Bronchial epithelial cell (primary cell): ENCODE data around the gene GAL3ST1. TPM values are rescaled to one million over a fixed set of nuclear protein-coding genes. Genes with fewer than 3 reads are reported as not detected.
"Not testable (repeated sequence)": the region's sequence is repeated elsewhere in the genome, so short reads cannot be mapped to it uniquely, and the experiment has no call there.

Experiments
- DNase-seq: peaks from one replicate; pipeline ENCODE4 v3.0.0-alpha.2; 2010; ENCODE audit warnings: low read depth
- FAIRE-seq: peaks from 2 replicates; lab custom pipeline; 2011; peaks lifted over from hg19 to GRCh38; lab: Jason Lieb, UNC
- H3K27me3 ChIP-seq: 2 replicates; pipeline ENCODE4 v1.5.1; 2011; ENCODE audit warnings: low read length; ENCODE audit not compliant: control insufficient read depth, insufficient read depth
- H3K36me3 ChIP-seq: 2 replicates; pipeline ENCODE4 v1.5.1; 2011; ENCODE audit warnings: low read length; ENCODE audit not compliant: control insufficient read depth, insufficient read depth
- H3K4me3 ChIP-seq: 2 replicates; pipeline ENCODE4 v1.5.1; 2011; ENCODE audit warnings: mild to moderate bottlenecking, low read depth, low read length, control low read depth
- CTCF ChIP-seq: IDR thresholded peaks from 2 replicates; pipeline ENCODE4 v1.5.1; 2011; ENCODE audit warnings: mild to moderate bottlenecking, moderate library complexity, low read length, control low read depth, inconsistent platforms; ENCODE audit not compliant: insufficient read depth, severe bottlenecking
- total RNA-seq: library from RNA; depleted of rRNA; stranded (reverse); fragments of >200 nt; gene quantifications from 2 replicates; pipeline ENCODE4 v1.2.1, GENCODE V29; 2014

Gene GAL3ST1, protein sequence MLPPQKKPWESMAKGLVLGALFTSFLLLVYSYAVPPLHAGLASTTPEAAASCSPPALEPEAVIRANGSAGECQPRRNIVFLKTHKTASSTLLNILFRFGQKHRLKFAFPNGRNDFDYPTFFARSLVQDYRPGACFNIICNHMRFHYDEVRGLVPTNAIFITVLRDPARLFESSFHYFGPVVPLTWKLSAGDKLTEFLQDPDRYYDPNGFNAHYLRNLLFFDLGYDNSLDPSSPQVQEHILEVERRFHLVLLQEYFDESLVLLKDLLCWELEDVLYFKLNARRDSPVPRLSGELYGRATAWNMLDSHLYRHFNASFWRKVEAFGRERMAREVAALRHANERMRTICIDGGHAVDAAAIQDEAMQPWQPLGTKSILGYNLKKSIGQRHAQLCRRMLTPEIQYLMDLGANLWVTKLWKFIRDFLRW
- 0.13 and 0.26 TPM in 2 replicates for total RNA-seq

GRCh38 chr22:30574095-30574981 lies at the start of gene GAL3ST1:
TSS of gene GAL3ST1 (minus strand) at chr22:30574665. CDS start at chr22:30557392, 17,273 bp downstream.
- DNase-seq (no peak), FAIRE-seq (no peak)
- Histone ChIP-seq H3K4me3 (no peak within 1 kb of the TSS), H3K36me3 (peaks cover 19% of the 10 kb centered on the region), H3K27me3 (peaks cover 2% of the 10 kb centered on the region)
- TF ChIP-seq CTCF = no peak

DNA sequence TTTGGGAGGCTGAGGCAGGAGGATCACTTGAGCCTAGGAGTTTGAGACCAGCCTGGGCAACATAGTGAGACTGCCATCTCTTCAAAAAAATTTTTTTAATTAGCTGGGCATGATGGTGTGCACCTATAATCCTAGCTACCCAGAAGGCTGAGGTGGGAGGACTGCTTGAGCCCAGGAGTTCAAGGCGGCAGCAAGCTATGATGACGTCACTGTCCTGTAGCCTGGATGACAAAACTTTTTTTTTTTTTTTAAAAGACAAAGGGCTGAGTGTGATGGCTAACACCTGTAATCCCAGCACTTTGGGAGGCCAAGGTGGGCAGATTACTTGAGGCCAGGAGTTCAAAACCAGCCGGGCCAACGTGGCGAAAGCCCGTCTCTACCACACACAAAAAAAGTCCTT lies 45.4 kb upstream of the GAL3ST1 start:
- FAIRE-seq, DNase-seq, H3K27me3 ChIP-seq, H3K36me3 ChIP-seq, H3K4me3 ChIP-seq: not testable (repeated sequence)

GRCh38 chr22:30617819-30618218 lies 43.4 kb upstream of the GAL3ST1 start:
- H3K36me3 ChIP-seq = no peaks in the 10 kb centered on the region
- no peak for DNase-seq
- H3K4me3 ChIP-seq = no peak overlapping the region
- no peak for FAIRE-seq
- H3K27me3 ChIP-seq = no peaks in the 10 kb centered on the region
- TF ChIP-seq CTCF = no peak

- H3K27me3 ChIP-seq = no peaks in the 10 kb centered on the region
- H3K4me3 ChIP-seq = no peak overlapping the region
- no peaks in the 10 kb centered on the region for H3K36me3 ChIP-seq
- TF ChIP-seq CTCF = no peak
- DNase-seq = no peak
- peak; percentile 28 for FAIRE-seq
These were observed 41.1 kb upstream of the GAL3ST1 start for GRCh38 chr22:30615543-30615954.

GRCh38 chr22:30614879-30615278 lies 40.4 kb upstream of the GAL3ST1 start:
- H3K36me3 ChIP-seq = no peaks in the 10 kb centered on the region
- no peak for FAIRE-seq
- no peak for TF ChIP-seq CTCF
- H3K4me3 ChIP-seq = no peak overlapping the region
- no peak for DNase-seq
- H3K27me3 ChIP-seq = no peaks in the 10 kb centered on the region

DNA sequence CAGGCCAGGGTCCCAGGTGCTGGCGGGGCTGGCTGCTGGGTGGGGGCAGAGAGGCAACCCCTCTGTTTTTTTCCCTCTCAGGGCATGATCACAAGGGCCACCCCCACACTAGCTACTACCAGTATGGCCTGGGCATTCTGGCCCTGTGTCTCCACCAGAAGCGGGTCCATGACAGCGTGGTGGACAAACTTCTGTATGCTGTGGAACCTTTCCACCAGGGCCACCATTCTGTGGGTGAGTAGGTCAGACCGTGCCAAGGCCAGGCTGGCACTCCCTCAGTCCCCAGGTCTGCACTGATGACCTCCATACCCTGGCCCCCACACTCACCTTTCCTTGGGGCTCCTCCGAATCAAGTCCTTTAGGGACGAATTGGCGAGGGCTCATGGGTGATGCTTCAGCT lies 39.8 kb upstream of the GAL3ST1 start:
- no peak for TF ChIP-seq CTCF
- Histone ChIP-seq H3K27me3 (no peaks in the 10 kb centered on the region), H3K4me3 (no peak overlapping the region), H3K36me3 (no peaks in the 10 kb centered on the region)
- no peak for FAIRE-seq
- DNase-seq = no peak
